ENCODE results near the gene RPL7A.
"Not testable (repeated sequence)": the region's sequence is repeated elsewhere in the genome, so short reads cannot be mapped to it uniquely, and the experiment has no call there.

RPL7A gene

GRCh38 chr9:133334161-133334560, 13.9 kb upstream of the RPL7A start:
- no peak for TF ChIP-seq CTCF (IDR thresholded peaks at IDR 0.05; ENCODE audit: low read length, missing control alignments)
- no peak overlapping the region for H3K4me3 ChIP-seq (replicated peaks; ENCODE audit: low read depth, low read length)

GRCh38 chr9:133334888-133335287, 13.1 kb upstream of the RPL7A start:
- peak overlapping the region; percentile 80 for H3K4me3 ChIP-seq (replicated peaks; ENCODE audit: low read depth, low read length)
- not testable (repeated sequence) for DNase-seq (ENCODE audit: low read depth)

More at GRCh38 chr9:133334161-133334560, 13.9 kb upstream of the RPL7A start:
- no peak for DNase-seq (ENCODE audit: low read depth)

- DNase-seq (ENCODE audit: low read depth): peak; percentile 86
- no peak for TF ChIP-seq CTCF (IDR thresholded peaks at IDR 0.05; ENCODE audit: low read length, missing control alignments)
- peak within 1 kb of the TSS; percentile 80 for H3K4me3 ChIP-seq (replicated peaks; ENCODE audit: low read depth, low read length)
Observed at GRCh38 chr9:133335924-133336811, 11.8 kb upstream of the RPL7A start, which contains the start of gene SURF6. SURF6 (minus strand) TSS chr9:133336188; CDS start chr9:133336132, 56 bp downstream.

GRCh38 chr9:133339641-133340040, 8.4 kb upstream of the RPL7A start:
- no peak for DNase-seq (ENCODE audit: low read depth)
- TF ChIP-seq CTCF (IDR thresholded peaks at IDR 0.05; ENCODE audit: low read length, missing control alignments): no peak

GRCh38 chr9:133340256-133340655, 7.8 kb upstream of the RPL7A start:
- H3K4me3 ChIP-seq (replicated peaks; ENCODE audit: low read depth, low read length): no peak overlapping the region
- TF ChIP-seq CTCF (IDR thresholded peaks at IDR 0.05; ENCODE audit: low read length, missing control alignments): no peak
- no peak for DNase-seq (ENCODE audit: low read depth)

More at GRCh38 chr9:133339641-133340040, 8.4 kb upstream of the RPL7A start:
- no peak overlapping the region for H3K4me3 ChIP-seq (replicated peaks; ENCODE audit: low read depth, low read length)

GRCh38 chr9:133340916-133341315, 7.1 kb upstream of the RPL7A start:
- no peak for TF ChIP-seq CTCF (IDR thresholded peaks at IDR 0.05; ENCODE audit: low read length, missing control alignments)
- DNase-seq (ENCODE audit: low read depth): no peak
- no peak overlapping the region for H3K4me3 ChIP-seq (replicated peaks; ENCODE audit: low read depth, low read length)

GRCh38 chr9:133341369-133342068, 6.5 kb upstream of the RPL7A start:
- TF ChIP-seq CTCF (IDR thresholded peaks at IDR 0.05; ENCODE audit: low read length, missing control alignments): no peak
- no peak overlapping the region for H3K4me3 ChIP-seq (replicated peaks; ENCODE audit: low read depth, low read length)
- DNase-seq (ENCODE audit: low read depth): no peak
